ENCODE measurements around the gene TAT. TPM values are rescaled to one million over a fixed set of nuclear protein-coding genes. Genes with fewer than 3 reads are reported as not detected.
"Not testable (repeated sequence)": the region's sequence is repeated elsewhere in the genome, so short reads cannot be mapped to it uniquely, and the experiment has no call there.

TAT gene
- not detected in 2 replicates for total RNA-seq

DNA sequence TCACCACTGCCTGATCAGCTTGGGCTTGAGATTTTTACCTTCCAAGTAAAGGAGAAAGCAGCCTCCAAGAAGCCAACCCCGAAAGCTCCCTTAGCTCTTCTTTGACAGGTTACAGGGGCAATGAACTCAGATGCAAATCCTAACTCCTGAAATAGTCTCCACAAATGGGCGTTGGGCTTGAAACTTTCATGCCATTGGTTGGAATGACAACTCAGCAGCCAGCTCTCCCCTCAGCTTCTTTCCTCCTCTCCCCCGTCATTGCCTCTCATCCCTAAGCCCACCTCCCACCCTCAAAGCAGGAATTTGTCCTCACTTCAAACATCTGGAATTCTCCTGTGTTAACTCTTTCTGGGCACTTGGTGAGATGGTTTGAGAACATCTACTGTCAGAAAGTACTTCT, at the start of gene TAT:
Gene TAT (minus strand): TSS at position 122 of the 400 bp plus-strand sequence. CDS start 677 bp downstream, outside the sequence.
- DNase-seq (ENCODE audit: low read depth), result no peak

- no peak for DNase-seq (ENCODE audit: low read depth)
These were observed 49.3 kb upstream of the TAT start, which contains the start of gene MARVELD3 for GRCh38 chr16:71626018-71626857. MARVELD3 (plus strand) TSS chr16:71626184; CDS start chr16:71626230, 46 bp downstream.

- DNase-seq (ENCODE audit: low read depth), result no peak
These were observed 48.4 kb upstream of the TAT start for GRCh38 chr16:71625113-71625850.

DNA sequence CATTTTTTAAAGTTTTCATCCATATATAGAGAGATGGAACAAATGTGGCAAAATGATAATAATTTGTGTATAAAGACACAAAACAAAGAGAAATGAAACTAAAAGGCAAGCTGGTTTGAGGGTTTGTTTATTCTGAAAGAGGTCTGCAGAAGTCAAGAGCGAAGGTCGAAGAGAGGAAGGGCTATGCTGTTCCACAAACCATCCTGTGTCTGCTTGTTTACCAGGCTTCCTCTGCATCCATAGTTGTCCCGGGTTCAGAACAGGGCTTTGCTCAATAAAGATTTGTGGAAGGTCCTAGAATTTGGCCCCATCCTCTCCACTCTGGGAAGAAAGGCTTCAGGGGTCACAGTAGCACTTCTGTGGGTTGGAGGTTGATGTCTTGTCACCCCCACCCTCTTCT, 46.7 kb upstream of the TAT start:
- DNase-seq (ENCODE audit: low read depth), result no peak

DNA sequence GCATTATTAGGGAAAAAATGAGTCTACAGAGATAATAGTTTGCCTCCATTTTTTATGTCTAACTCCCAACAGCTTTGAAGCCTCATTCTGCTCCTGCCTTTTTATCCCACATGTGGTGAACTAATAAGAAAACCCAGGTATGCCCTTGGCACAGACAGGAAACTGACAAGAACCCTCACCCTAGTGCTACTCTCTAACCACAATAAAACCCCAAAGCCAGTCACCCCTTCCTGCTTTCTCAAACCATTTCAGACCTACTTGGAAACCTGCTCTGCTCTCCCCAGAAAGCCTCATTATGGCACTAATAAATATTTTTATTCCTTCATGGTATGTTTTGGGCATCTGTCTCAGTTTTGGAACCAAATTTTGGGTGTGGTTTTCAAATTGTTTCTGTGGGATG, 45.2 kb upstream of the TAT start:
- DNase-seq (ENCODE audit: low read depth), result no peak

GRCh38 chr16:71618429-71618828, 41.5 kb upstream of the TAT start:
- no peak for DNase-seq (ENCODE audit: low read depth)

DNA sequence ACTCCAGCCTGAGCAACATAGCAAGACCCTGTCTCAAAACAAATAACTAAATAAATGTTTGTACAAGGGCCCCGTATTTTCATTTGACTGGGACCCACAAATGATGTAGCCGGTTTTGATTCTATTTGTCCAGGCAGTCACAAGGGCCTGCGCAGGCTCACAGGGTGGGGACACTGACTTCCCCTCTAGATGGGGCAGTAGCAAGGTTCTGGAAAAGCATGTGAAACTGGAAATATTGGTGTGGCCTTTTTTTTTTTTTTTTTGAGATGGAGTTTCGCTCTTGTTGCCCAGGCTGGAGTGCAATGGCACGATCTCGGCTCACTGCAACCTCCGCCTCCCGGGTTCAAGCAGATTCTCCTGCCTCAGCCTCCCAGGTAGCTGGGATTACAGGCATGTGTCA, 38.1 kb upstream of the TAT start:
- not testable (repeated sequence) for DNase-seq (ENCODE audit: low read depth)

DNA sequence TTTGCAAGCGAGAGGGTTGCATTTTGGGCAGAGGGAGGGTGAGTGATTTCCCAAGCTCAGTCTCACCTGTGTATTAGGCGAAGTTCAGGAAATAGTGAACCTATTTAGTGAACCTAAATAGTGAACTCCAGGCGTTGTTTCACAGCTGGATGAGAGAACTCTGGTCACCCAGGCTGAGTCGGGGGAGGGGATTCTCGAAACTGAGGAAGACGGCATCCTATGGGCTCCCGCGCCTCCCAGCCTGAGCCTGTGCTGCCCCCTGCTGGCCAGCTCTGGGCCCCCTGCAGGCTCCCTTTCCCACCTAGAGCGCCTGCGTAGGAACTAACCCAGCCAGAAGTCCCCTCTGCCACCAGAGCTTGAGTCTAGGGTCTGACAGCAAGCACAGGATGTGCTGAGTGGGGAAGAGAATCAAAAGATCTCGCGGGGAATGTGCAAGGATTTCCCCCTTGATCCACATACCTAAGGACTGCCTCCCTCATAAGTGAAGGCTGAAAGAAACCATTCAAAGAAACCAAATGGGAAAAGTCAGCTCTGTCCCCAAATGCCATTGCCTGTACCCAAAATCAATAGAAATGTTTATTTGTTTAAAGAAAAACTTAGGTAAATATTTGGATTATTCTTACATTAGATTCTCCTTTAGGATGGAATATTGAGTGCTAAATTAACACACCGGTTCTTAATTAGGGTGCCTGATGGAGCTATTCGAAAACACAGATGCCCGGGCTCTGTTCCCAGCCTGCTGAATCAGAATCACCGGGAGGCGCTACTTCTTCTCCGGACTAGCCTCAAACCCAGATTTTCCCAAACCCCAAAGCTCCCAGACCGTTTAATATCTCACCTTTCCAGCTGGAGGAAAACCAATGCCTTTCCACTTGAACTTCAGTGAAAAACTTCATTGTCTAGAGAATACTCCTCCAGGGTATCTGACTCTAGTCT, 34.3 kb upstream of the TAT start:
- DNase-seq (ENCODE audit: low read depth), result peak; percentile 11

GRCh38 chr16:71610447-71610846, 33.6 kb upstream of the TAT start:
- no peak for DNase-seq (ENCODE audit: low read depth)

DNA sequence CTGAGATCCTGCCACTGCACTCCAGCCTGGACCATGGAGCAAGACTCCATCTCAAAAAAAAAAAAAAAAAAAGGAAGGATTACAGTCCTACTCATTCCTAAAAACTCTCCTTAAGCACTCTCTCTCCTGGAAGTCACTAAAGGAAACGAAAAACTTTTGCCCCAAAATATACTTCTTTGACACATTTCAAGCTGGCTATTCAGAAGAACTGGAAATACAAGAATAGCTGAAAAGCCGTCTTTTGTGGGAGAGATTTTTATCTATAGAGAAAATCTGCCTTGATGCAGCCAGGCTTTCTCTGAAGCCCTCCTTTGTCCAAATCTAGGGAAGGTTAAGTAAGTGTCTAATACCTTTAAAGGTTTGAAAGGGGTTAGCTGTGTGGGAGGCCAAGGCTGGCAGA, 32.2 kb upstream of the TAT start:
- DNase-seq (ENCODE audit: low read depth), result no peak

GRCh38 chr16:71600822-71601221, 23.9 kb upstream of the TAT start:
- DNase-seq (ENCODE audit: low read depth), result no peak

DNA sequence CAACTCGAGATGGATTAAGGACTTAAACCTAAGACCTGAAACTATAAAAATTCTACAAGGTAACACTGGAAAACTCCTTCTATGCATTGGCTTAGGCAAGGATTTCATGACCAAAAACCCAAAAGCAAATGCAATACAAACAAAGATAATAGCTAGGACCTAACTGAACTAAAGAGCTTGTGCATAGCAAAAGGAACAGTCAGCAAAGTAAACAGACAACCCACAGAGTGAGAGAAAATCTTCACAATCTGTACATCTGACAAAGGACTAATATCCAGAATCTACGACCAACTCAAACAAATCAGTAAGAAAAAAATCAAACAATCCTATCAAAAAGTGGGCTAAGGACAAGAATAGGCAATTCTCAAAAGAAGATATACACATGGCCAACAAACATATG, 21.5 kb upstream of the TAT start:
- not testable (repeated sequence) for DNase-seq (ENCODE audit: low read depth)

DNA sequence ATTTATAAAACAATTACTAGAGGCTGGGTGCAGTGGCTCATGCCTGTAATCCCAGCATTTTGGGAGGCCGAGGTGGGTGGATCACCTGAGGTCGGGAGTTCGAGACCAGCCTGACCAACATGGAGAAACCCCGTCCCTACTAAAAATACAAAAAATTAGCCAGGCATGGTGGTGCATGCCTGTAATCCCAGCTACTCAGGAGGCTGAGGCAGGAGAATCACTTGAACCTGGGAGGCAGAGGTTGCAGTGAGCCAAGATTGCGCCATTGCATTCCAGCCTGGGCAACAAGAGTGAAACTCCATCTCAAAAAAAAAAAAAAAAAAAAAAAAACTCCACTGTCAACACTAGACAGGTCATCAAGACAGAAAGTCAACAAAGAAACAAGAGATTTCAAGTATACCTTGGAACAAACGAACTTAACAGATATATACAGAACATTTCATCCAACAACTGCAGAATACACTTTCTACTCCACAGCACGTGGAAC, 18.5 kb upstream of the TAT start:
- not testable (repeated sequence) for DNase-seq (ENCODE audit: low read depth)

- no peak for DNase-seq (ENCODE audit: low read depth)
These were observed 17.2 kb upstream of the TAT start for GRCh38 chr16:71594000-71594646.

DNA sequence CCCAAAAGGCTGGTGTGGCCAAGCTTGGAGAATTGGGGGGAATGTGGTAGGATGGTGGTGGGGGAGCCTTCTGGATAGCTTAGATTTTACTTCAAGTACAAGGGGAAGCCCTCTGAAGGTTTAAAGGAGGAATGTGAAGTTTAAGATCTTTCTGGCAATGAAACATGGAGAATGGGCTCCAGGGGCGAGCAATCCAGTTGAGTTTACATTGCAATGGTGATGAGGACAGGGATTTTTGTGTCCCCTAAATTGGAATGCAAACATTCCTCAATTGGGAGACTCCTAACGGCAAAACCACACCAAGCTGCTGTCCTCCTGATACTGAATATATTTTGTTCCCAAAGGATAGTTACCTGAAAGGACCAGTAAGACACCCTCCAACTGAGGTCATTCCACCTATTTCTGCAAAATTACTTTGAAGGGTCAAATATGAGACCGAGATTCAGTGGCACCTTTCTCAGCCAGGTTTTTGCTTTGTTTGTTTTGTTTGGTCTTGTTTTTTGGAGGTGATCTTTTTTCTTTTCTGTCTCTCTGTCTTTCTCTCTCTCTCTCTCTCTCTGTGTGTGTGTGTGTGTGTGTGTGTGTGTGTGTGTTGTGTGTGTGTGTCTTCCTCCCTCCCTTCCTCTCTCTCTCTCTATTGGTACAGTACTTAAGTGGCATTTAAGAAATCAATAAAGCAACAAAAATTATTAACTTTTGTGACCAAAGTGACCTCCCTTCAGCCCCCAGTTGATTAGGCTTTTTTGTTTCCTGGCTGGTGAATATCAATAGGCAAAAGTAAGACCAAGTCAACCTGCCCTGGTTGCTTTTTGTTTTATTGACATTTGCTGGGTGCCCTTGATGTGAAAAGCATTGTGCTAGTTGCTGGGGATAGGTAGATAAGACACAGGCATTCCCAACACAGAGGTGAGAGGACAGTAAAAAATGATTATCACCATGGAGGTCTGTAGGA, 16.4 kb upstream of the TAT start:
- no peak for DNase-seq (ENCODE audit: low read depth)

DNA sequence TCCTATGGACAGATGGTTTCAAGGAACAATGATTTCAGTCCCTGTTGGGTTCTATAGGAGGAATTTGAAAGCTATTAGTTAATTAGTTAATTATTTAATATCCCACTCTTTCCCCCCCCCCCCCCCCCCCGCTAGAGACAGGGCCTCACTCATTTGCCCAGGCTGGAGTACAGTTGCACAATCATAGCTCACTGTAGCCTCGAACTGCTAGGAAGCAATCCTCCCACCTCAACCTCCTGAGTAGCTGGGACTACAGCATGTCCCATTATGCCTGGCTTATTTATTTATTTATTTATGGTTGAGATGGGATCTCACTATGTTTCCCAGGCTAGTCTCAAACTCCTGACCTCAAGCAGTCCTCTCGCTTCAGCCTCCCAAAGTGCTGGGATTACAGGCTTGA, 15.0 kb upstream of the TAT start:
- DNase-seq (ENCODE audit: low read depth), result no peak

GRCh38 chr16:71590584-71590983, 13.7 kb upstream of the TAT start:
- DNase-seq (ENCODE audit: low read depth), result no peak

DNA sequence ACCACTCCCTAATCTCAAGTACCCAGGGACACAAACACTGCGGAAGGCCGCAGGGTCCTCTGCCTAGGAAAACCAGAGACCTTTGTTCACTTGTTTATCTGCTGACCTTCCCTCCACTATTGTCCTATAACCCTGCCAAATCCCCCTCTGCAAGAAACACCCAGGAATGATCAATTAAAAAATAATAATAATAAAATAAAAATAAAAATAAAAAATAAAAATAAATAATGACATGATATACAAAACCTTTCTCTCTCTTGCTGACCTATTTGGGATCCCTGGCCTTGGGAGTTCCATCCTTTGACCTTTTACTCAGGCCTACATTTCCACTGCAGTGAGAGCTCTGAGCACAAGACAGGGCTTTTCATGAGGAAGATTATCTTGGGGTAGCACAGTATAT, 13.2 kb upstream of the TAT start:
- not testable (repeated sequence) for DNase-seq (ENCODE audit: low read depth)

DNA sequence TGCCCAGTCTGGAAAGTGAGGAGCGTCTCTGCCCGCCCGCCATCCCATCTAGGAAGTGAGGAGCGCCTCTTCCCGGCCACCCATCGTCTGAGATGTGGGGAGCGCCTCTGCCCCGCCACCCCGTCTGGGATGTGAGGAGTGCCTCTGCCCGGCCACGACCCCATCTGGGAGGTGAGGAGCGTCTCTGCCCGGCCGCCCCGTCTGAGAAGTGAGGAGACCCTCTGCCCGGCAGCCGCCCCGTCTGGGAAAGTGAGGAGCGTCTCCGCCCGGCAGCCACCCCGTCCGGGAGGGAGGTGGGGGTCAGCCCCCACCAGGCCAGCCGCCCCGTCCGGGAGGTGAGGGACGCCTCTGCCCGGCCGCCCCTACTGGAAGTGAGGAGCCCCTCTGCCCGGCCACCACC, 12.4 kb upstream of the TAT start:
- DNase-seq (ENCODE audit: low read depth), result not testable (repeated sequence)

DNA sequence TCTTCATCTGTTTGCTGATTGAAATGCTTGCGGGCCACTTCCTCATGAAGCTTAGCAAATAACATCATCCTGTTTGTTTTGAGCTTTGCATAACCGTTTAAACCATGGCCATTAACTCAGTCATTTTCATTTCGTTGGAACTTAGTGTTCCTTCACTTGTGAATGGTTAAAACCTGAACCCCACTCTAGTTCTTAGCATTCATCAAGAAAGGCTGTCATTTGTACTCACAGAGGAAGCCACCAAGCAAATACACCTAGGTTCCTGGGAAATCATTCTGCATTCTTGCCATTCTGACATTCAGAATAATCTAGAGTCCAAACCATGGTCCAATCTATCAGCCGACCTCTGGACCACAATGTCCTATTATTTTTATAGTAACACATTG, 8.4 kb upstream of the TAT start:
- DNase-seq (ENCODE audit: low read depth), result no peak
